SK-N-SH treated with all-trans-retinoic acid at 6 μM for 48 hours (cell line): ENCODE data around the gene DDOST.

ENCODE experiments used
- ATAC-seq: fragments of 200-7000 bp; cut with Tn5 transposase; 3 replicates; pipeline ENCODE4 v1.9.1; 2020; ENCODE audit warnings: mild to moderate bottlenecking, moderate library complexity
- ARNTL ChIP-seq: fragments of 450-650 bp; formaldehyde crosslinking; IDR thresholded peaks from 2 replicates; pipeline ENCODE4 v1.5.0; 2020; ENCODE audit warnings: low read depth, mild to moderate bottlenecking, moderate library complexity, borderline replicate concordance
- BACH2 ChIP-seq: fragments of 250-450 bp; sonication (Bioruptor Pico); IDR thresholded peaks from 2 replicates; pipeline ENCODE4 v1.9.0; 2021; ENCODE audit warnings: mild to moderate bottlenecking, borderline replicate concordance
- CSDC2 ChIP-seq: fragments of 250-450 bp; sonication (Bioruptor Pico); IDR thresholded peaks from 2 replicates; pipeline ENCODE4 v1.5.0; 2020; ENCODE audit warnings: mild to moderate bottlenecking, moderate library complexity
- GLIS3 ChIP-seq: fragments of 250-450 bp; sonication (Bioruptor Pico); IDR thresholded peaks from 2 replicates; pipeline ENCODE4 v1.5.0; 2020; ENCODE audit warnings: mild to moderate bottlenecking, moderate library complexity
- ISL1 ChIP-seq: fragments of 250-450 bp; sonication (Bioruptor Pico); IDR thresholded peaks from 2 replicates; pipeline ENCODE4 v2.1.2; 2022; ENCODE audit warnings: mild to moderate bottlenecking, moderate library complexity
- PPARA ChIP-seq: fragments of 250-450 bp; sonication (Bioruptor Pico); IDR thresholded peaks from 2 replicates; pipeline ENCODE4 v1.5.0; 2020; ENCODE audit warnings: mild to moderate bottlenecking, borderline replicate concordance
- SNAI2 ChIP-seq: fragments of 250-450 bp; sonication (Bioruptor Pico); IDR thresholded peaks from 2 replicates; pipeline ENCODE4 v1.5.0; 2020; ENCODE audit warnings: mild to moderate bottlenecking, moderate library complexity
- ZFP30 ChIP-seq: fragments of 450-650 bp; formaldehyde crosslinking; IDR thresholded peaks from 2 replicates; pipeline ENCODE4 v1.5.0; 2022; ENCODE audit warnings: mild to moderate bottlenecking, moderate library complexity
- ZNF70 ChIP-seq: fragments of 450-650 bp; formaldehyde crosslinking; IDR thresholded peaks from 2 replicates; pipeline ENCODE4 v1.5.0; 2020; ENCODE audit warnings: mild to moderate bottlenecking, moderate library complexity
- ZNF8 ChIP-seq: fragments of 450-650 bp; formaldehyde crosslinking; IDR thresholded peaks from 2 replicates; pipeline ENCODE4 v1.5.0; 2020; ENCODE audit warnings: mild to moderate bottlenecking, moderate library complexity
- TF ChIP-seq, protein P1 (sequence below): fragments of 250-450 bp; sonication (Bioruptor Pico); IDR thresholded peaks from 2 replicates; pipeline ENCODE4 v1.8.0; 2020; ENCODE audit warnings: mild to moderate bottlenecking, moderate library complexity, borderline replicate concordance

DDOST gene

GRCh38 chr1:20603504-20604464 lies 57.4 kb downstream of the DDOST start:
- ATAC-seq: peak; percentile 84
- TF ChIP-seq ARNTL (CRISPR knock-in tag): no peak
- TF ChIP-seq CSDC2 (CRISPR knock-in tag): no peak
- no peak for TF ChIP-seq SNAI2 (CRISPR knock-in tag)
- TF ChIP-seq ZFP30 (CRISPR knock-in tag): no peak
- TF ChIP-seq ISL1 (CRISPR knock-in tag): no peak
- no peak for TF ChIP-seq GLIS3 (CRISPR knock-in tag)

- ATAC-seq: no peak
- TF ChIP-seq ZNF70 (CRISPR knock-in tag): no peak
- TF ChIP-seq ZNF8 (CRISPR knock-in tag): no peak
- TF ChIP-seq, protein P1, sequence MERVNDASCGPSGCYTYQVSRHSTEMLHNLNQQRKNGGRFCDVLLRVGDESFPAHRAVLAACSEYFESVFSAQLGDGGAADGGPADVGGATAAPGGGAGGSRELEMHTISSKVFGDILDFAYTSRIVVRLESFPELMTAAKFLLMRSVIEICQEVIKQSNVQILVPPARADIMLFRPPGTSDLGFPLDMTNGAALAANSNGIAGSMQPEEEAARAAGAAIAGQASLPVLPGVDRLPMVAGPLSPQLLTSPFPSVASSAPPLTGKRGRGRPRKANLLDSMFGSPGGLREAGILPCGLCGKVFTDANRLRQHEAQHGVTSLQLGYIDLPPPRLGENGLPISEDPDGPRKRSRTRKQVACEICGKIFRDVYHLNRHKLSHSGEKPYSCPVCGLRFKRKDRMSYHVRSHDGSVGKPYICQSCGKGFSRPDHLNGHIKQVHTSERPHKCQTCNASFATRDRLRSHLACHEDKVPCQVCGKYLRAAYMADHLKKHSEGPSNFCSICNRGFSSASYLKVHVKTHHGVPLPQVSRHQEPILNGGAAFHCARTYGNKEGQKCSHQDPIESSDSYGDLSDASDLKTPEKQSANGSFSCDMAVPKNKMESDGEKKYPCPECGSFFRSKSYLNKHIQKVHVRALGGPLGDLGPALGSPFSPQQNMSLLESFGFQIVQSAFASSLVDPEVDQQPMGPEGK (CRISPR knock-in tag): no peak
- TF ChIP-seq BACH2: no peak
- TF ChIP-seq PPARA (CRISPR knock-in tag): no peak
- no peak for TF ChIP-seq GLIS3 (CRISPR knock-in tag)
These were observed 58.2 kb downstream of the DDOST start for GRCh38 chr1:20602851-20603450.
